ENCODE measurements around the gene KANK4. TPM values are rescaled to one million over a fixed set of nuclear protein-coding genes. Genes with fewer than 3 reads are reported as not detected.

Gene KANK4
- total and polyA plus RNA-seq, 9 donors = 6.6 to 17.1 (median 12.7) TPM

- peak overlapping the region; percentile 35 for H3K27ac ChIP-seq (ENCODE audit: low read length)
- H3K4me3 ChIP-seq (ENCODE audit: low read length) = no peak overlapping the region
- H3K27me3 ChIP-seq (ENCODE audit: control insufficient read depth, insufficient read depth, low read length) = no peaks in the 10 kb centered on the region
- DNase-seq = no peak
- H3K4me1 ChIP-seq (ENCODE audit: control insufficient read depth, insufficient read depth, low read length) = peaks cover 34% of the 10 kb centered on the region
- WGBS (ENCODE audit: insufficient coverage) = 85% methylated on average over 2 of the region's 3 CpGs
- no peaks in the 10 kb centered on the region for H3K9me3 ChIP-seq (replicated peaks; ENCODE audit: control insufficient read depth, low read depth, low read length)
- no peaks in the 10 kb centered on the region for H3K36me3 ChIP-seq (ENCODE audit: control insufficient read depth, insufficient read depth, low read length)
Observed at GRCh38 chr1:62341089-62341488, 21.9 kb upstream of the KANK4 start.

GRCh38 chr1:62337706-62338631 lies 18.7 kb upstream of the KANK4 start:
- DNase-seq = peak; percentile 82
- no peaks in the 10 kb centered on the region for H3K27me3 ChIP-seq (ENCODE audit: control insufficient read depth, insufficient read depth, low read length)
- WGBS (ENCODE audit: insufficient coverage) = 31% methylated on average over 17 of the region's 21 CpGs
- peaks cover 34% of the 10 kb centered on the region for H3K4me1 ChIP-seq (ENCODE audit: control insufficient read depth, insufficient read depth, low read length)
- peak overlapping the region; percentile 87 for H3K27ac ChIP-seq (ENCODE audit: low read length)
- H3K36me3 ChIP-seq (ENCODE audit: control insufficient read depth, insufficient read depth, low read length) = no peaks in the 10 kb centered on the region
- no peak overlapping the region for H3K4me3 ChIP-seq (ENCODE audit: low read length)
- H3K9me3 ChIP-seq (replicated peaks; ENCODE audit: control insufficient read depth, low read depth, low read length) = no peaks in the 10 kb centered on the region

- no peaks in the 10 kb centered on the region for H3K27me3 ChIP-seq (ENCODE audit: control insufficient read depth, insufficient read depth, low read length)
- 65% methylated on average over 4 of the region's 10 CpGs for WGBS (ENCODE audit: insufficient coverage)
- H3K4me3 ChIP-seq (ENCODE audit: low read length) = no peak overlapping the region
- peak; percentile 94 for DNase-seq
- peak overlapping the region; percentile 87 for H3K27ac ChIP-seq (ENCODE audit: low read length)
- peaks cover 34% of the 10 kb centered on the region for H3K4me1 ChIP-seq (ENCODE audit: control insufficient read depth, insufficient read depth, low read length)
- H3K36me3 ChIP-seq (ENCODE audit: control insufficient read depth, insufficient read depth, low read length) = no peaks in the 10 kb centered on the region
- no peaks in the 10 kb centered on the region for H3K9me3 ChIP-seq (replicated peaks; ENCODE audit: control insufficient read depth, low read depth, low read length)
Observed at GRCh38 chr1:62336995-62337705, 17.9 kb upstream of the KANK4 start.

GRCh38 chr1:62336638-62336994 lies 17.4 kb upstream of the KANK4 start:
- Histone ChIP-seq H3K36me3 (ENCODE audit: control insufficient read depth, insufficient read depth, low read length) (no peaks in the 10 kb centered on the region), H3K4me3 (ENCODE audit: low read length) (no peak overlapping the region), H3K27ac (ENCODE audit: low read length) (peak overlapping the region; percentile 87), H3K4me1 (ENCODE audit: control insufficient read depth, insufficient read depth, low read length) (peaks cover 33% of the 10 kb centered on the region), H3K9me3 (replicated peaks; ENCODE audit: control insufficient read depth, low read depth, low read length) (no peaks in the 10 kb centered on the region), H3K27me3 (ENCODE audit: control insufficient read depth, insufficient read depth, low read length) (no peaks in the 10 kb centered on the region)
- no CpG with 5 or more reads among the region's 8 CpGs for WGBS (ENCODE audit: insufficient coverage)
- no peak for DNase-seq

GRCh38 chr1:62335656-62336055 lies 16.4 kb upstream of the KANK4 start:
- no peak overlapping the region for H3K4me3 ChIP-seq (ENCODE audit: low read length)
- H3K9me3 ChIP-seq (replicated peaks; ENCODE audit: control insufficient read depth, low read depth, low read length) = no peaks in the 10 kb centered on the region
- H3K27me3 ChIP-seq (ENCODE audit: control insufficient read depth, insufficient read depth, low read length) = no peaks in the 10 kb centered on the region
- no peaks in the 10 kb centered on the region for H3K36me3 ChIP-seq (ENCODE audit: control insufficient read depth, insufficient read depth, low read length)
- H3K27ac ChIP-seq (ENCODE audit: low read length) = no peak overlapping the region
- H3K4me1 ChIP-seq (ENCODE audit: control insufficient read depth, insufficient read depth, low read length) = peaks cover 30% of the 10 kb centered on the region
- 8% methylated on average over 2 of the region's 3 CpGs for WGBS (ENCODE audit: insufficient coverage)
- no peak for DNase-seq

- no peak for DNase-seq
- peaks cover 30% of the 10 kb centered on the region for H3K4me1 ChIP-seq (ENCODE audit: control insufficient read depth, insufficient read depth, low read length)
- no peak overlapping the region for H3K27ac ChIP-seq (ENCODE audit: low read length)
- H3K36me3 ChIP-seq (ENCODE audit: control insufficient read depth, insufficient read depth, low read length) = no peaks in the 10 kb centered on the region
- no peak overlapping the region for H3K4me3 ChIP-seq (ENCODE audit: low read length)
- WGBS (ENCODE audit: insufficient coverage) = 84% methylated on average over 4 of the region's 4 CpGs
- H3K9me3 ChIP-seq (replicated peaks; ENCODE audit: control insufficient read depth, low read depth, low read length) = no peaks in the 10 kb centered on the region
- H3K27me3 ChIP-seq (ENCODE audit: control insufficient read depth, insufficient read depth, low read length) = no peaks in the 10 kb centered on the region
Observed at GRCh38 chr1:62334434-62334985, 15.3 kb upstream of the KANK4 start.

GRCh38 chr1:62333441-62333840 lies 14.2 kb upstream of the KANK4 start:
- no peak for DNase-seq
- Histone ChIP-seq H3K4me3 (ENCODE audit: low read length) (no peak overlapping the region), H3K4me1 (ENCODE audit: control insufficient read depth, insufficient read depth, low read length) (peaks cover 20% of the 10 kb centered on the region), H3K27me3 (ENCODE audit: control insufficient read depth, insufficient read depth, low read length) (no peaks in the 10 kb centered on the region), H3K27ac (ENCODE audit: low read length) (no peak overlapping the region), H3K9me3 (replicated peaks; ENCODE audit: control insufficient read depth, low read depth, low read length) (no peaks in the 10 kb centered on the region), H3K36me3 (ENCODE audit: control insufficient read depth, insufficient read depth, low read length) (no peaks in the 10 kb centered on the region)
- 61% methylated on average over 6 of the region's 7 CpGs for WGBS (ENCODE audit: insufficient coverage)

GRCh38 chr1:62327360-62328055 lies 8.3 kb upstream of the KANK4 start:
- DNase-seq = peak; percentile 81
- WGBS (ENCODE audit: insufficient coverage) = 52% methylated on average over 17 of the region's 22 CpGs

GRCh38 chr1:62325681-62326080 lies 6.4 kb upstream of the KANK4 start:
- 63% methylated on average over 1 of the region's 2 CpGs for WGBS (ENCODE audit: insufficient coverage)
- Histone ChIP-seq H3K4me3 (ENCODE audit: low read length) (no peak overlapping the region), H3K36me3 (ENCODE audit: control insufficient read depth, insufficient read depth, low read length) (no peaks in the 10 kb centered on the region), H3K27me3 (ENCODE audit: control insufficient read depth, insufficient read depth, low read length) (no peaks in the 10 kb centered on the region), H3K9me3 (replicated peaks; ENCODE audit: control insufficient read depth, low read depth, low read length) (no peaks in the 10 kb centered on the region), H3K4me1 (ENCODE audit: control insufficient read depth, insufficient read depth, low read length) (peaks cover 16% of the 10 kb centered on the region), H3K27ac (ENCODE audit: low read length) (no peak overlapping the region)
- no peak for DNase-seq

More at GRCh38 chr1:62327360-62328055, 8.3 kb upstream of the KANK4 start:
- no peak overlapping the region for H3K4me3 ChIP-seq (ENCODE audit: low read length)
- no peaks in the 10 kb centered on the region for H3K27me3 ChIP-seq (ENCODE audit: control insufficient read depth, insufficient read depth, low read length)
- H3K36me3 ChIP-seq (ENCODE audit: control insufficient read depth, insufficient read depth, low read length) = no peaks in the 10 kb centered on the region
- H3K4me1 ChIP-seq (ENCODE audit: control insufficient read depth, insufficient read depth, low read length) = peaks cover 16% of the 10 kb centered on the region
- H3K9me3 ChIP-seq (replicated peaks; ENCODE audit: control insufficient read depth, low read depth, low read length) = no peaks in the 10 kb centered on the region
- H3K27ac ChIP-seq (ENCODE audit: low read length) = peak overlapping the region; percentile 82

GRCh38 chr1:62325081-62325480 lies 5.8 kb upstream of the KANK4 start:
- no peak overlapping the region for H3K27ac ChIP-seq (ENCODE audit: low read length)
- no peaks in the 10 kb centered on the region for H3K27me3 ChIP-seq (ENCODE audit: control insufficient read depth, insufficient read depth, low read length)
- WGBS (ENCODE audit: insufficient coverage) = 31% methylated on average over 5 of the region's 5 CpGs
- no peak overlapping the region for H3K4me3 ChIP-seq (ENCODE audit: low read length)
- no peaks in the 10 kb centered on the region for H3K36me3 ChIP-seq (ENCODE audit: control insufficient read depth, insufficient read depth, low read length)
- peak; percentile 53 for DNase-seq
- peaks cover 16% of the 10 kb centered on the region for H3K4me1 ChIP-seq (ENCODE audit: control insufficient read depth, insufficient read depth, low read length)
- no peaks in the 10 kb centered on the region for H3K9me3 ChIP-seq (replicated peaks; ENCODE audit: control insufficient read depth, low read depth, low read length)

All from muscle of leg (tissue), 11 donors.